Liver (tissue), 9 donors: ENCODE data around the gene EXT2. TPM values are rescaled to one million over a fixed set of nuclear protein-coding genes. Genes with fewer than 3 reads are reported as not detected.

Experiments
- DNase-seq: peaks from one replicate; pipeline ENCODE4 v3.0.0-alpha.2; 2017; ENCODE audit warnings: low spot score
- H3K27ac ChIP-seq, 2 donors: one replicate each; pipeline ENCODE4 v1.7.0; 2013; ENCODE audit warnings: inconsistent platforms in 2 of 2, low read length in 2 of 2, control low read depth in 1 of 2, low read depth in 1 of 2, mild to moderate bottlenecking in 1 of 2
- H3K27me3 ChIP-seq, 4 donors: one replicate each; pipeline versions ENCODE4 v1.6.1 to v1.7.0; 2013; ENCODE audit warnings: low read length in 3 of 4, inconsistent platforms in 1 of 4, mild to moderate bottlenecking in 1 of 4, moderate library complexity in 1 of 4; ENCODE audit not compliant: control insufficient read depth in 4 of 4, insufficient read depth in 4 of 4
- H3K36me3 ChIP-seq, 4 donors: one replicate each; pipeline versions ENCODE4 v1.6.1 to v1.7.0; 2013; ENCODE audit warnings: low read length in 3 of 4, mild to moderate bottlenecking in 3 of 4, low read depth in 1 of 4, moderate library complexity in 1 of 4; ENCODE audit not compliant: control insufficient read depth in 4 of 4, insufficient read depth in 3 of 4
- H3K4me1 ChIP-seq, 4 donors: one replicate each; pipeline versions ENCODE4 v1.6.1 to v1.7.0; 2013; ENCODE audit warnings: low read length in 3 of 4, mild to moderate bottlenecking in 3 of 4, moderate library complexity in 1 of 4; ENCODE audit not compliant: control insufficient read depth in 4 of 4, insufficient read depth in 4 of 4
- H3K4me3 ChIP-seq, 3 donors: one replicate each; pipeline versions ENCODE4 v1.6.1 to v1.7.0; 2013; ENCODE audit warnings: low read length in 3 of 3, control low read depth in 1 of 3, low read depth in 1 of 3, mild to moderate bottlenecking in 1 of 3
- H3K9ac ChIP-seq, 2 donors: one replicate each; pipeline ENCODE4 v1.7.0; 2013; ENCODE audit warnings: low read length in 2 of 2, mild to moderate bottlenecking in 2 of 2, moderate library complexity in 2 of 2, control low read depth in 1 of 2, low read depth in 1 of 2
- H3K9me3 ChIP-seq, 4 donors: one replicate each; pipeline versions ENCODE4 v1.6.1 to v1.7.0; 2013; ENCODE audit warnings: low read length in 3 of 4; ENCODE audit not compliant: control insufficient read depth in 4 of 4
- ATF3 ChIP-seq: IDR thresholded peaks from 2 replicates; pipeline ENCODE4 v1.6.1; 2016; ENCODE audit warnings: antibody characterized with exemption
- CTCF ChIP-seq: fragments of 150-350 bp; IDR thresholded peaks from 2 replicates; pipeline ENCODE4 v1.5.1; 2017; ENCODE audit warnings: improper control_type of control experiment, low read depth, low read length; ENCODE audit not compliant: missing input control
- NR2F2 ChIP-seq: IDR thresholded peaks from 2 replicates; pipeline ENCODE4 v1.6.1; 2016; ENCODE audit warnings: antibody characterized with exemption
- RAD21 ChIP-seq, 2 donors: IDR thresholded peaks; 2 replicates each; pipeline ENCODE4 v1.6.1; 2016; ENCODE audit warnings: antibody characterized with exemption in 2 of 2, mild to moderate bottlenecking in 2 of 2
- REST ChIP-seq: IDR thresholded peaks from 2 replicates; pipeline ENCODE4 v1.6.1; 2016; ENCODE audit warnings: antibody characterized with exemption, mild to moderate bottlenecking
- YY1 ChIP-seq: IDR thresholded peaks from 2 replicates; pipeline ENCODE4 v1.6.1; 2016; ENCODE audit warnings: antibody characterized with exemption, mild to moderate bottlenecking
- ZBTB33 ChIP-seq: IDR thresholded peaks from 2 replicates; pipeline ENCODE4 v1.6.1; 2016; ENCODE audit warnings: antibody characterized with exemption
- WGBS: extraction: QIAGEN DNeasy Blood & Tissue Kit; methylation state at CpG from one replicate; pipeline ENCODE4 v1.1.7; 2013; 5-methylcytosine and 5-hydroxymethylcytosine counted together
- polyA plus RNA-seq, 2 donors: library from polyadenylated mRNA; stranded (reverse) in 1 of 2; unstranded in 1 of 2; fragments of 200-250 nt in 1 of 2; fragments of >200 nt in 1 of 2; fragmentation: Nextera tagmentation in 1 of 2; extraction: Ambion mirVana in 1 of 2; gene quantifications; one replicate each; pipeline versions ENCODE4 v1.2.1 to v1.2.3, GENCODE V29; 2013 to 2015
- total RNA-seq, 2 donors: library from RNA; depleted of rRNA; stranded (reverse); fragments of >200 nt; gene quantifications; one replicate each; pipeline ENCODE4 v1.2.3, GENCODE V29; 2014
- donor health status: healthy.
- donor health status: healthy.
- donor health status: healthy.
- donor health status: healthy.
- donor health status: healthy.

The EXT2 gene
- total and polyA plus RNA-seq, 4 donors: 8.4 to 36.1 (median 29.8) TPM

GRCh38 chr11:44110231-44110679 lies 14.8 kb downstream of the EXT2 start:
- no peak for TF ChIP-seq YY1
- TF ChIP-seq ATF3: no peak
- TF ChIP-seq REST: no peak
- TF ChIP-seq NR2F2: no peak
- TF ChIP-seq CTCF: peak; percentile 60
- peak; percentile 76 to 82 for TF ChIP-seq RAD21 (IDR thresholded peaks at IDR 0.05)
- Histone ChIP-seq H3K27me3 (no peaks in the 10 kb centered on the region), H3K27ac (no peak overlapping the region), H3K9me3 (no peaks in the 10 kb centered on the region), H3K4me1 (peaks cover 0 to 2% (median 0%) of the 10 kb centered on the region in 4 donors), H3K36me3 (peaks cover 0 to 23% (median 14%) of the 10 kb centered on the region in 4 donors), H3K9ac (no peak overlapping the region), H3K4me3 (no peak overlapping the region)
- WGBS: 9% methylated on average over 4 of the region's 4 CpGs
- DNase-seq: peak; percentile 59

- Histone ChIP-seq H3K36me3 (peaks cover 3 to 26% (median 14%) of the 10 kb centered on the region in 4 donors), H3K4me1 (peaks cover 0 to 2% (median 0%) of the 10 kb centered on the region in 4 donors), H3K4me3 (no peak overlapping the region), H3K9me3 (no peaks in the 10 kb centered on the region), H3K27me3 (no peaks in the 10 kb centered on the region), H3K27ac (no peak overlapping the region), H3K9ac (no peak overlapping the region)
- no peak for DNase-seq
- TF ChIP-seq ZBTB33 (no peak), REST (peak; percentile 84)
- 77% methylated on average over 7 of the region's 7 CpGs for WGBS
Observed at GRCh38 chr11:44112091-44112821, 16.8 kb downstream of the EXT2 start.
